ENCODE results near the gene SSRP1.

DNA sequence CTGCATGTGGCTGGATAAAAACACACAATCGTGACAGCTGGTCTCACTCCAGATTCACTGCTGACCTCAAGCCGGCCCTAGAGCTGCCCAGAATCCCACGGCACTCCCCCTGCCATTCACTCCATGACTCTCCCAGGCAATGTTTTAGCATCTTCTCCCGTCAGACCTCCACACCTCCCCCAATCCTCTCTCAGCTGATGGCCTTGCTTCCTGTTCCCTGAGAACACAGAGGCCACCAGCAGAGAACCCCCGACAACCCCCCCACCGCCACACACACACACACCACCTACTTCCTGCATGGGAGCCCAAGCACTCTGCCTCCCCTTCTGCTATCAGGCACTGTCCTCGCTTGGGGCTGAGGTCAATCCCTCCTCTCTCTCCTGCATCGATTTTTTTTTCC is 20.2 kb downstream of the SSRP1 start:
- TF ChIP-seq HOXA7 (CRISPR knock-in tag; IDR thresholded peaks at IDR 0.05; ENCODE audit: borderline replicate concordance), result no peak
- TF ChIP-seq, protein P1, sequence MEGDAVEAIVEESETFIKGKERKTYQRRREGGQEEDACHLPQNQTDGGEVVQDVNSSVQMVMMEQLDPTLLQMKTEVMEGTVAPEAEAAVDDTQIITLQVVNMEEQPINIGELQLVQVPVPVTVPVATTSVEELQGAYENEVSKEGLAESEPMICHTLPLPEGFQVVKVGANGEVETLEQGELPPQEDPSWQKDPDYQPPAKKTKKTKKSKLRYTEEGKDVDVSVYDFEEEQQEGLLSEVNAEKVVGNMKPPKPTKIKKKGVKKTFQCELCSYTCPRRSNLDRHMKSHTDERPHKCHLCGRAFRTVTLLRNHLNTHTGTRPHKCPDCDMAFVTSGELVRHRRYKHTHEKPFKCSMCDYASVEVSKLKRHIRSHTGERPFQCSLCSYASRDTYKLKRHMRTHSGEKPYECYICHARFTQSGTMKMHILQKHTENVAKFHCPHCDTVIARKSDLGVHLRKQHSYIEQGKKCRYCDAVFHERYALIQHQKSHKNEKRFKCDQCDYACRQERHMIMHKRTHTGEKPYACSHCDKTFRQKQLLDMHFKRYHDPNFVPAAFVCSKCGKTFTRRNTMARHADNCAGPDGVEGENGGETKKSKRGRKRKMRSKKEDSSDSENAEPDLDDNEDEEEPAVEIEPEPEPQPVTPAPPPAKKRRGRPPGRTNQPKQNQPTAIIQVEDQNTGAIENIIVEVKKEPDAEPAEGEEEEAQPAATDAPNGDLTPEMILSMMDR (tag by site-specific recombination; IDR thresholded peaks at IDR 0.05), result no peak

Data from HEK293 (cell line).